Keratinocyte (primary cell): Measurements from ENCODE around the gene SPIN2A.

ENCODE experiments used
- CTCF ChIP-seq, 3 experiments: IDR thresholded peaks in 1 of 3; conservative IDR thresholded peaks in 1 of 3; optimal IDR thresholded peaks in 1 of 3; 2 replicates in 2 of 3; 3 replicates in 1 of 3; pipeline versions ENCODE3 to v1.5.1; 2011; ENCODE audit warnings: low read length in 3 of 3, mild to moderate bottlenecking in 3 of 3, moderate library complexity in 2 of 3, control low read depth in 1 of 3, inconsistent platforms in 1 of 3; ENCODE audit not compliant: insufficient read depth in 2 of 3; ENCODE audit errors: extremely low read depth in 1 of 3
- EZH2 ChIP-seq: IDR thresholded peaks from one replicate; pipeline ENCODE4 v1.6.1; 2012; ENCODE audit warnings: inconsistent platforms, mild to moderate bottlenecking, low read length, moderate library complexity

- TF ChIP-seq CTCF (optimal IDR thresholded peaks at IDR 0.05 in 1 of 3, IDR thresholded peaks at IDR 0.05 in 1 of 3, conservative IDR thresholded peaks at IDR 0.05 in 1 of 3; ENCODE audit: extremely low read depth in 1 of 3, insufficient read depth in 2 of 3, low read length in 3 of 3): no peak
- no peak for TF ChIP-seq EZH2
Measured at GRCh38 chrX:57135287-57135686, 1.9 kb downstream of the SPIN2A start.
